GM08714 (cell line): ENCODE results near the gene MACF1.

Source experiments
- H3K4me3 ChIP-seq: fragments of 200-500 bp; sonication (Bioruptor generic); 2 replicates; pipeline ENCODE4 v1.5.1; 2014; ENCODE audit warnings: mild to moderate bottlenecking, low read length, inconsistent platforms
- ZNF274 ChIP-seq: IDR thresholded peaks from 2 replicates; pipeline ENCODE4 v1.6.1; 2012; ENCODE audit warnings: mild to moderate bottlenecking, low read depth, low read length

MACF1 gene

GRCh38 chr1:39272798-39273469 lies 68.4 kb downstream of the MACF1 start:
- TF ChIP-seq ZNF274, result no peak
- H3K4me3 ChIP-seq, result no peak overlapping the region

GRCh38 chr1:39275836-39276507 lies 71.5 kb downstream of the MACF1 start:
- H3K4me3 ChIP-seq, result no peak overlapping the region
- TF ChIP-seq ZNF274, result no peak

GRCh38 chr1:39277879-39278278 lies 73.4 kb downstream of the MACF1 start:
- H3K4me3 ChIP-seq, result no peak overlapping the region
- TF ChIP-seq ZNF274, result no peak

GRCh38 chr1:39282537-39283216 lies 78.2 kb downstream of the MACF1 start:
- no peak overlapping the region for H3K4me3 ChIP-seq
- TF ChIP-seq ZNF274, result no peak

- TF ChIP-seq ZNF274, result no peak
Measured at GRCh38 chr1:39283858-39284257, 79.4 kb downstream of the MACF1 start.

GRCh38 chr1:39287541-39287940 lies 83.0 kb downstream of the MACF1 start:
- no peak overlapping the region for H3K4me3 ChIP-seq
- TF ChIP-seq ZNF274, result no peak

More at GRCh38 chr1:39283858-39284257, 79.4 kb downstream of the MACF1 start:
- H3K4me3 ChIP-seq, result no peak overlapping the region

GRCh38 chr1:39288735-39289465 lies 84.4 kb downstream of the MACF1 start:
- no peak for TF ChIP-seq ZNF274
- H3K4me3 ChIP-seq, result no peak overlapping the region

- no peak overlapping the region for H3K4me3 ChIP-seq
- no peak for TF ChIP-seq ZNF274
Measured at GRCh38 chr1:39292401-39292800, 87.9 kb downstream of the MACF1 start.

- H3K4me3 ChIP-seq, result no peak overlapping the region
- no peak for TF ChIP-seq ZNF274
Measured at GRCh38 chr1:39293375-39294070, 89.0 kb downstream of the MACF1 start.

GRCh38 chr1:39294531-39294930 lies 90.0 kb downstream of the MACF1 start:
- H3K4me3 ChIP-seq, result no peak overlapping the region
- no peak for TF ChIP-seq ZNF274

- H3K4me3 ChIP-seq, result no peak overlapping the region
- no peak for TF ChIP-seq ZNF274
Measured at GRCh38 chr1:39295901-39296300, 91.4 kb downstream of the MACF1 start.

- no peak for TF ChIP-seq ZNF274
- no peak overlapping the region for H3K4me3 ChIP-seq
Measured at GRCh38 chr1:39297551-39297950, 93.1 kb downstream of the MACF1 start.

- no peak overlapping the region for H3K4me3 ChIP-seq
- TF ChIP-seq ZNF274, result no peak
Measured at GRCh38 chr1:39301606-39302005, 97.1 kb downstream of the MACF1 start.

- H3K4me3 ChIP-seq, result no peak overlapping the region
- no peak for TF ChIP-seq ZNF274
Measured at GRCh38 chr1:39305555-39305954, 101.1 kb downstream of the MACF1 start.
